OCI-LY1 (cell line): Measurements from ENCODE around the gene HDHD5.

Source experiments
- H2AFZ ChIP-seq: fragments of 200-600 bp; sonication (generic), shearing (Covaris generic); 2 replicates; pipeline ENCODE4 v1.6.0; 2014; ENCODE audit warnings: antibody characterized with exemption, mild to moderate bottlenecking, low read length
- H3F3A ChIP-seq: fragments of 200-600 bp; sonication (generic), shearing (Covaris generic); 2 replicates; pipeline ENCODE4 v1.6.0; 2014; ENCODE audit warnings: mild to moderate bottlenecking, antibody characterized with exemption, low read length, moderate library complexity; ENCODE audit not compliant: insufficient read depth
- H3K27ac ChIP-seq: fragments of 200-600 bp; sonication (generic); 2 replicates; pipeline ENCODE4 v1.5.1; 2014; ENCODE audit warnings: low read length, mixed run types, mild to moderate bottlenecking, low read depth; ENCODE audit not compliant: poor library complexity, severe bottlenecking
- H3K27me3 ChIP-seq: fragments of 200-600 bp; sonication (generic); 2 replicates; pipeline ENCODE4 v1.6.0; 2014; ENCODE audit warnings: antibody characterized with exemption, mild to moderate bottlenecking, low read length, moderate library complexity; ENCODE audit not compliant: insufficient read depth
- H3K36me3 ChIP-seq: fragments of 200-600 bp; sonication (generic); 2 replicates; pipeline ENCODE4 v1.6.1; 2014; ENCODE audit warnings: mild to moderate bottlenecking, antibody characterized with exemption, low read length, moderate library complexity, mixed read lengths; ENCODE audit not compliant: insufficient read depth
- H3K4me1 ChIP-seq: fragments of 200-600 bp; sonication (generic); 2 replicates; pipeline ENCODE4 v1.5.1; 2014; ENCODE audit warnings: mild to moderate bottlenecking, low read length, moderate library complexity; ENCODE audit not compliant: insufficient read depth, severe bottlenecking
- H3K4me2 ChIP-seq: fragments of 200-600 bp; sonication (generic), shearing (Covaris generic); 2 replicates; pipeline ENCODE4 v1.6.1; 2014; ENCODE audit warnings: low read length
- H3K4me3 ChIP-seq: fragments of 200-600 bp; sonication (generic); 2 replicates; pipeline ENCODE4 v1.5.1; 2014; ENCODE audit warnings: low read length, low read depth, mild to moderate bottlenecking, mixed read lengths; ENCODE audit not compliant: poor library complexity, severe bottlenecking
- H3K79me2 ChIP-seq: fragments of 200-600 bp; shearing (Covaris generic); 2 replicates; pipeline ENCODE4 v1.6.1; 2016; ENCODE audit warnings: mixed run types, low read length, mixed read lengths; ENCODE audit not compliant: insufficient read depth
- H3K9ac ChIP-seq: fragments of 200-600 bp; sonication (generic), shearing (Covaris generic); 2 replicates; pipeline ENCODE4 v1.6.1; 2014; ENCODE audit warnings: mild to moderate bottlenecking, low read length, mixed read lengths
- H3K9me2 ChIP-seq: fragments of 200-600 bp; sonication (generic), shearing (Covaris generic); 2 replicates; pipeline ENCODE4 v1.6.1; 2014; ENCODE audit warnings: low read depth, mild to moderate bottlenecking, low read length, mixed read lengths
- H3K9me3 ChIP-seq: fragments of 200-600 bp; shearing (Covaris generic); 2 replicates; pipeline ENCODE4 v1.6.1; 2014; ENCODE audit warnings: low read length, mixed read lengths
- H4K20me1 ChIP-seq: fragments of 200-600 bp; sonication (generic), shearing (Covaris generic); 2 replicates; pipeline ENCODE4 v1.6.0; 2016; ENCODE audit warnings: mild to moderate bottlenecking, low read length; ENCODE audit not compliant: insufficient read depth
- EZH2 ChIP-seq: fragments of 200-600 bp; sonication (generic), shearing (Covaris generic); IDR thresholded peaks from 2 replicates; pipeline ENCODE4 v1.8.0; 2017; ENCODE audit warnings: borderline replicate concordance, mixed run types, mild to moderate bottlenecking, antibody characterized with exemption, low read length, moderate library complexity, mixed read lengths
- TF ChIP-seq, protein P1 (sequence below): fragments of 200-600 bp; sonication (generic), shearing (Covaris generic); IDR thresholded peaks from 2 replicates; pipeline ENCODE4 v1.5.1; 2017; ENCODE audit warnings: mild to moderate bottlenecking, antibody characterized with exemption, low read length, moderate library complexity, mixed read lengths

HDHD5 gene

DNA sequence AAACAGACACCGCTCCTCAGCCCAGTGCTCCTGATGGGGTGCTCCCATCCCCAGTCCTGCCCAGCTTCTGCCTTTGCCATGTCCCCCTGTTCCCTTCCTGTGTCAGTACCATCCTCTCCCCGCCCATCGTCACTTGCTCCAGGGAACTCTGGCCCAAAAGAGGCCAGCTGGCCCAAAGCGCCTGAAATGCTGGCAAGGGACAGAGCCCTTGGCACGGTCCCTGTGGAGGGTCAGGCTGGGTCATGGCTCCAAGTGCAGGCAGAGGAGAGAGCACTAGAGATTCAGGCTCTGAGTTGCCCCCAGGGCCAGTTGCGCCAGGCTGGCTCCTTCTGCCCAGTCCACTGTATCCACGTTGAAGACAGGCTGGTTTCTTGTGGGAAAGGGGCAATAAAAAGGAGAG, 8.4 kb upstream of the HDHD5 start:
- Histone ChIP-seq H3K9ac (no peak overlapping the region), H3K4me3 (no peak overlapping the region), H3K9me3 (no peaks in the 10 kb centered on the region), H3K27me3 (peaks cover 4% of the 10 kb centered on the region; the same call in 1 of the 2 replicates), H3K4me1 (peaks cover 8% of the 10 kb centered on the region), H2AFZ (no peak overlapping the region), H3K36me3 (no peaks in the 10 kb centered on the region), H3K9me2 (no peaks in the 10 kb centered on the region), H4K20me1 (no peaks in the 10 kb centered on the region), H3K27ac (no peak overlapping the region), H3K79me2 (no peaks in the 10 kb centered on the region), H3K4me2 (no peak overlapping the region), H3F3A (no peaks in the 10 kb centered on the region)
- TF ChIP-seq EZH2: no peak
- TF ChIP-seq, protein P1, sequence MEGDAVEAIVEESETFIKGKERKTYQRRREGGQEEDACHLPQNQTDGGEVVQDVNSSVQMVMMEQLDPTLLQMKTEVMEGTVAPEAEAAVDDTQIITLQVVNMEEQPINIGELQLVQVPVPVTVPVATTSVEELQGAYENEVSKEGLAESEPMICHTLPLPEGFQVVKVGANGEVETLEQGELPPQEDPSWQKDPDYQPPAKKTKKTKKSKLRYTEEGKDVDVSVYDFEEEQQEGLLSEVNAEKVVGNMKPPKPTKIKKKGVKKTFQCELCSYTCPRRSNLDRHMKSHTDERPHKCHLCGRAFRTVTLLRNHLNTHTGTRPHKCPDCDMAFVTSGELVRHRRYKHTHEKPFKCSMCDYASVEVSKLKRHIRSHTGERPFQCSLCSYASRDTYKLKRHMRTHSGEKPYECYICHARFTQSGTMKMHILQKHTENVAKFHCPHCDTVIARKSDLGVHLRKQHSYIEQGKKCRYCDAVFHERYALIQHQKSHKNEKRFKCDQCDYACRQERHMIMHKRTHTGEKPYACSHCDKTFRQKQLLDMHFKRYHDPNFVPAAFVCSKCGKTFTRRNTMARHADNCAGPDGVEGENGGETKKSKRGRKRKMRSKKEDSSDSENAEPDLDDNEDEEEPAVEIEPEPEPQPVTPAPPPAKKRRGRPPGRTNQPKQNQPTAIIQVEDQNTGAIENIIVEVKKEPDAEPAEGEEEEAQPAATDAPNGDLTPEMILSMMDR: no peak

DNA sequence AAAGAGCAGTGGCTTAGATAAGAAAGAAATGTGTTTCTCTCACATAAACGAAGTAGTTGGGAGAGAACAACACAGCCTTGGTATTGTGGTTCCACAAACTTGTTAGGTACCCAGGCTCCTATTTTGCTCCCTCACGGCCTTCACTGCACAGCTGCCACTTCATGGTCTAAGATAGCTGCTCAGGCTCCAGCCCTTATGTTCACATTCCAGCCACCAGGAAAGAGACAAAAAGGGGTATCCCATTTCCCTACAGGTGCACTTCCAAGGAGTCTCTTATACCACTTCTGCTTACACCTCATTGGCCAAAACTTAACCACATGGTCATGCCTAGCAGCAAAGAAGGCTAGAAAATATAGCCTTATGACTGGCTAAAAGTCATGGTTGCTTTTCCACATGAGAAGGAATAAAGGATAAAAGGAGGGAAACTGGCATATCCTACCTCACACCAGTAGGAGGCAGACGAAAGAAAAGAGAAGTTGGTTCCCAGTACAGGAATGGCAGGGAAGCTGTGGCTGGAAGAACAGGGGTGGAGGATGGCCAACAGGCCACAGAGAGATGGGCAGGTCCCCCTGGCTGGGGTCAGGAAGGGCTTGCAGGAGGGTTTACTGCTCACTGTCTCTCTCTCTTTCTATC, 5.4 kb upstream of the HDHD5 start:
- Histone ChIP-seq H3K9ac (no peak overlapping the region), H3K36me3 (no peaks in the 10 kb centered on the region)
- TF ChIP-seq, protein P1: peak; percentile 19; the same call in 1 of the 2 replicates
- TF ChIP-seq EZH2: no peak

DNA sequence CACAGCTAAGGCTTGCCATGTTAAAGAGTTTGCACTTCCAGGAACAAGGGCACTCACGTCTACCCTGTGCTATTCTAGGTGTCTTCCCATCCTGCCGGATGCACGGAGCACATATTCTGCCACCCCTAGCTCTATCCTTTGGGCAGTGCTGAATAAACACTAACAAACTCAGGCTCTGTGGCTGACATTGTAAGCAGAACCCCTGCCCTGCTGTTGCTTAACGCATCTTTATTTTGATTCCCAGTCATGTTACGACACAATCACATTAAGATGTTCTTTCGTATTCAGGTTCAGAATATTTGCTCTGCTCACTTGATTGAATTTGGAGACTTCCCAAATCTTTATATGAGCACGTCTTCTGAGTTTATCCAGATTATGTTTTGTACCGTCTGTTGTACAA, 3.7 kb upstream of the HDHD5 start:
- H3K27ac ChIP-seq: no peak overlapping the region
- peaks cover under 1% of the 10 kb centered on the region; the same call in 1 of the 2 replicates for H3K36me3 ChIP-seq
- H3K9me3 ChIP-seq: no peaks in the 10 kb centered on the region
- H3K4me2 ChIP-seq: no peak overlapping the region
- H3K9ac ChIP-seq: no peak overlapping the region
- H2AFZ ChIP-seq: no peak overlapping the region
- H3K4me1 ChIP-seq: peaks cover 16% of the 10 kb centered on the region
- H4K20me1 ChIP-seq: no peaks in the 10 kb centered on the region
- peaks cover 4% of the 10 kb centered on the region; the same call in 1 of the 2 replicates for H3K27me3 ChIP-seq
- TF ChIP-seq, protein P1: no peak
- no peaks in the 10 kb centered on the region for H3F3A ChIP-seq
- peaks cover 1% of the 10 kb centered on the region for H3K79me2 ChIP-seq
- H3K9me2 ChIP-seq: no peaks in the 10 kb centered on the region
- no peak overlapping the region for H3K4me3 ChIP-seq

More for the DNA sequence above, 5.4 kb upstream of the HDHD5 start:
- Histone ChIP-seq H3K9me3 (no peaks in the 10 kb centered on the region), H3K4me3 (no peak overlapping the region), H3K4me1 (peaks cover 8% of the 10 kb centered on the region), H3K79me2 (no peaks in the 10 kb centered on the region), H3K27ac (no peak overlapping the region), H3K9me2 (no peaks in the 10 kb centered on the region), H3K4me2 (no peak overlapping the region), H3F3A (no peaks in the 10 kb centered on the region), H2AFZ (no peak overlapping the region), H3K27me3 (peaks cover 4% of the 10 kb centered on the region; the same call in 1 of the 2 replicates), H4K20me1 (no peaks in the 10 kb centered on the region)
